GM10266 (cell line): ENCODE measurements around the gene NPAS2.

Experiments used
- DNase-seq: peaks from one replicate; pipeline ENCODE4 v3.0.0; 2012; ENCODE audit errors: extremely low spot score
- CTCF ChIP-seq: IDR thresholded peaks from 2 replicates; pipeline ENCODE4 v1.5.1; 2012; ENCODE audit warnings: mild to moderate bottlenecking, low read depth; ENCODE audit not compliant: control insufficient read depth, insufficient read depth; ENCODE audit errors: missing control alignments

The NPAS2 gene

GRCh38 chr2:101002562-101003277 lies 182.8 kb downstream of the NPAS2 start:
- no peak for TF ChIP-seq CTCF
- no peak for DNase-seq

- no peak for DNase-seq
- TF ChIP-seq CTCF, result no peak
Measured at GRCh38 chr2:101003278-101003775, 183.4 kb downstream of the NPAS2 start.

GRCh38 chr2:101004620-101005325 lies 184.8 kb downstream of the NPAS2 start:
- TF ChIP-seq CTCF, result no peak
- no peak for DNase-seq

GRCh38 chr2:101006065-101006715 lies 186.3 kb downstream of the NPAS2 start:
- TF ChIP-seq CTCF, result no peak
- DNase-seq, result no peak

GRCh38 chr2:101007415-101008345 lies 187.7 kb downstream of the NPAS2 start:
- no peak for TF ChIP-seq CTCF
- no peak for DNase-seq

- TF ChIP-seq CTCF, result no peak
- DNase-seq, result no peak
Measured at GRCh38 chr2:101011152-101011551, 191.2 kb downstream of the NPAS2 start.
